Measurements from ENCODE around the gene PER3.

DNA sequence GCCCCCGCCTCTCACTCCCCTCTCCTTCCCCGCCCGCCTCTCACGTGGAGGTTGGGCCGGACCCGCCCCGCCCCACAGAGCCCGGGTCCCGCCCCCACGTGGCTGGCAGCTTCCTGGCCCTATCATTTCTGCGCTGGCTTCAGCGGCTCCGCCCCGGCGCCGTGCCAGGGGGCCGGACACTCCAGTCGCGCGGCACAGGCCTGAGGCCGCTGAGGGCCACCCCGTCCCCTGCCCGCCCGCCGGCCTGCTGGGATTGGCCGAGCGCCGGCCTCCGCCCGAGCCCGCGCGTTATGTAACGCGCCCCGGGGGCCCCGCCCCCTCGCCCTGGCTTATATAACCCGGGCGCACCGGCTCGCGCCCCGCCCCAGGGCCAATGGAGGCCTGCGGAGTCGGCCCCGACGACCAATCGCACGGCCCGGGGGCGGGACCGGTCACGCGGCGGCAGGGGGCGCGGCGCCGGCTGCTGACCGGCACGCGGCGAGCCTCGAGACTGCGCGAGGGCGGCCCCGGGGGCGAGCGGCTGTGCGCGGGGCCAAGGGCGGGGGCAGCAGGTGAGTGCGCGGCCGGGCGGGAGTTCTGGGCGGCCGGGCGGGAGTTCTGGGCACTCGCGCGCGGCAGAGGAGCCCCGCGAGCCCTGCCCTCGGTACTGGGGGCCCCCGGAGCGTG lies at the start of gene PER3:
- TF ChIP-seq, protein P1, sequence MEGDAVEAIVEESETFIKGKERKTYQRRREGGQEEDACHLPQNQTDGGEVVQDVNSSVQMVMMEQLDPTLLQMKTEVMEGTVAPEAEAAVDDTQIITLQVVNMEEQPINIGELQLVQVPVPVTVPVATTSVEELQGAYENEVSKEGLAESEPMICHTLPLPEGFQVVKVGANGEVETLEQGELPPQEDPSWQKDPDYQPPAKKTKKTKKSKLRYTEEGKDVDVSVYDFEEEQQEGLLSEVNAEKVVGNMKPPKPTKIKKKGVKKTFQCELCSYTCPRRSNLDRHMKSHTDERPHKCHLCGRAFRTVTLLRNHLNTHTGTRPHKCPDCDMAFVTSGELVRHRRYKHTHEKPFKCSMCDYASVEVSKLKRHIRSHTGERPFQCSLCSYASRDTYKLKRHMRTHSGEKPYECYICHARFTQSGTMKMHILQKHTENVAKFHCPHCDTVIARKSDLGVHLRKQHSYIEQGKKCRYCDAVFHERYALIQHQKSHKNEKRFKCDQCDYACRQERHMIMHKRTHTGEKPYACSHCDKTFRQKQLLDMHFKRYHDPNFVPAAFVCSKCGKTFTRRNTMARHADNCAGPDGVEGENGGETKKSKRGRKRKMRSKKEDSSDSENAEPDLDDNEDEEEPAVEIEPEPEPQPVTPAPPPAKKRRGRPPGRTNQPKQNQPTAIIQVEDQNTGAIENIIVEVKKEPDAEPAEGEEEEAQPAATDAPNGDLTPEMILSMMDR (IDR thresholded peaks at IDR 0.05) = no peak
- TF ChIP-seq POLR2A (IDR thresholded peaks at IDR 0.05) = no peak
- peak; percentile 38 to 78 (median 49) for TF ChIP-seq POLR2AphosphoS5 (IDR thresholded peaks at IDR 0.05)
- no peak for TF ChIP-seq EP300 (IDR thresholded peaks at IDR 0.05)
